Suprapubic skin (tissue), 4 donors: ENCODE data around the gene GFM1. TPM values are rescaled to one million over a fixed set of nuclear protein-coding genes. Genes with fewer than 3 reads are reported as not detected.

Experiments used
- DNase-seq, 2 donors: peaks; one replicate each; pipeline ENCODE4 v3.0.0-alpha.2; 2019; ENCODE audit warnings: low spot score in 2 of 2
- H3K27ac ChIP-seq: fragments of 200-600 bp; sonication (generic); one replicate; pipeline ENCODE4 v1.5.1; 2019
- H3K27me3 ChIP-seq: fragments of 200-600 bp; sonication (generic); one replicate; pipeline ENCODE4 v1.5.1; 2019
- H3K36me3 ChIP-seq: fragments of 200-600 bp; sonication (generic); one replicate; pipeline ENCODE4 v1.5.1; 2019
- H3K4me1 ChIP-seq: fragments of 200-600 bp; sonication (generic); one replicate; pipeline ENCODE4 v1.5.1; 2019
- H3K4me3 ChIP-seq: fragments of 200-600 bp; sonication (generic); one replicate; pipeline ENCODE4 v1.5.1; 2019; ENCODE audit warnings: mild to moderate bottlenecking
- H3K9me3 ChIP-seq: fragments of 200-600 bp; sonication (generic); one replicate; pipeline ENCODE4 v1.5.1; 2019
- EP300 ChIP-seq: sonication (generic); formaldehyde crosslinking; IDR thresholded peaks from one replicate; pipeline ENCODE4 v1.6.1; 2017; ENCODE audit warnings: antibody characterized with exemption
- POLR2A ChIP-seq, 2 donors: fragments of 450-650 bp; IDR thresholded peaks; one replicate each; pipeline ENCODE4 v1.6.1; 2017; ENCODE audit warnings: antibody characterized with exemption in 2 of 2, mild to moderate bottlenecking in 2 of 2, moderate library complexity in 2 of 2
- POLR2AphosphoS5 ChIP-seq, 3 donors: sonication (generic); formaldehyde crosslinking; IDR thresholded peaks; one replicate each; pipeline ENCODE4 v1.6.1; 2017; ENCODE audit warnings: antibody characterized with exemption in 3 of 3
- WGBS: methylation state at CpG from one replicate; pipeline ENCODE4 v1.1.5; 2018; 5-methylcytosine and 5-hydroxymethylcytosine counted together
- total RNA-seq, 4 donors: library from RNA; depleted of rRNA; stranded (reverse); fragments of >200 nt; gene quantifications; one replicate each; pipeline ENCODE4 v1.1.0, GENCODE V29; 2016
- TF ChIP-seq, protein P1 (sequence below), 2 donors: fragments of 200-600 bp in 1 of 2; fragments of 450-650 bp in 1 of 2; sonication (generic) in 1 of 2; IDR thresholded peaks; one replicate each; pipeline ENCODE4 v1.5.1; 2016 to 2019; ENCODE audit warnings: antibody characterized with exemption in 2 of 2, mild to moderate bottlenecking in 1 of 2, moderate library complexity in 1 of 2

Gene GFM1
- total RNA-seq, 4 donors from 2014 or later, result 33.5 to 47.6 (median 41.3) TPM

DNA sequence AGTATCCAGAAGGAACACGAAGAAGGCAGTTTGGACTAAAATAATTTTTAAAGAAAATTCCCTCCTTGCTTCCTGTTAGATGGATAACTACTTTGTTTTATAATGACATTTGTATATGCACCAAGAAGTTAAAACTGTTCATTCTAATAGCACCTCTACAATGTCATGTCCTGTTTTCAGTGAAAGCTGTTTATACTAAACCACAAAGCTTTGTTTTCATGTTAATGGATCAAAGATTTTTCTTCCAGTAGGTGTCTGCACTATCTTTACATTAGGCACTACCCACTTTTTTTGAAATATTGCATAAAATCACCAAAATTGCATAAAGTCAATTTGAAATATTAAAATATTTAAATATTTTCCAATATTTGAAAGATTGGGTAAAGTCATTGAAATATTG is 77.8 kb downstream of the GFM1 start:
- H3K9me3 ChIP-seq, result no peaks in the 10 kb centered on the region
- H3K4me3 ChIP-seq, result no peak overlapping the region
- H3K27ac ChIP-seq, result no peak overlapping the region
- no peaks in the 10 kb centered on the region for H3K27me3 ChIP-seq
- peaks cover 20% of the 10 kb centered on the region for H3K4me1 ChIP-seq
- no peak for TF ChIP-seq EP300
- TF ChIP-seq, protein P1, sequence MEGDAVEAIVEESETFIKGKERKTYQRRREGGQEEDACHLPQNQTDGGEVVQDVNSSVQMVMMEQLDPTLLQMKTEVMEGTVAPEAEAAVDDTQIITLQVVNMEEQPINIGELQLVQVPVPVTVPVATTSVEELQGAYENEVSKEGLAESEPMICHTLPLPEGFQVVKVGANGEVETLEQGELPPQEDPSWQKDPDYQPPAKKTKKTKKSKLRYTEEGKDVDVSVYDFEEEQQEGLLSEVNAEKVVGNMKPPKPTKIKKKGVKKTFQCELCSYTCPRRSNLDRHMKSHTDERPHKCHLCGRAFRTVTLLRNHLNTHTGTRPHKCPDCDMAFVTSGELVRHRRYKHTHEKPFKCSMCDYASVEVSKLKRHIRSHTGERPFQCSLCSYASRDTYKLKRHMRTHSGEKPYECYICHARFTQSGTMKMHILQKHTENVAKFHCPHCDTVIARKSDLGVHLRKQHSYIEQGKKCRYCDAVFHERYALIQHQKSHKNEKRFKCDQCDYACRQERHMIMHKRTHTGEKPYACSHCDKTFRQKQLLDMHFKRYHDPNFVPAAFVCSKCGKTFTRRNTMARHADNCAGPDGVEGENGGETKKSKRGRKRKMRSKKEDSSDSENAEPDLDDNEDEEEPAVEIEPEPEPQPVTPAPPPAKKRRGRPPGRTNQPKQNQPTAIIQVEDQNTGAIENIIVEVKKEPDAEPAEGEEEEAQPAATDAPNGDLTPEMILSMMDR (IDR thresholded peaks at IDR 0.05), result no peak
- TF ChIP-seq POLR2AphosphoS5 (IDR thresholded peaks at IDR 0.05), result no peak
- no peak for TF ChIP-seq POLR2A (IDR thresholded peaks at IDR 0.05)
- DNase-seq, result no peak
- no peaks in the 10 kb centered on the region for H3K36me3 ChIP-seq
- 100% methylated on average over 1 of the region's 1 CpG for WGBS

DNA sequence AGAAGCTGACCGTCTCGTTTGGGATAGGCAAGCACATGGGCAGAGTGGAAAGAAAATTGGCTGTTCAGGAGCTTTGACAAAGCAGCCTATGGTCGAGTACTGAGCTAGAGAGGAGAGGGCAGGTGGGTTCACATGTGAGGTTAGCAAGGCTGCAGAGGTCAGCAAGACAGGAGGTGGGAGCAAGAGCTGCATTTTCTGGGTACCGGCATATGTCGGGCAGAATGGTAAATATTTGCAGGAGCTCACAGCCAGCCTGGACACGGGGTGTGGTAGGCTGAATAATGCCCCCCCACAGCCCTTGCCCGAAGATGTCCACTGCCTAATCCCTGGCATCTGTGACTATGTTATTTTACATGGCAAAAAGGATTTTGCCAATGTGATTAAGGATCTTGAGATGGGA is 79.7 kb downstream of the GFM1 start:
- Histone ChIP-seq H3K36me3 (no peaks in the 10 kb centered on the region), H3K27ac (no peak overlapping the region), H3K4me3 (no peak overlapping the region), H3K9me3 (no peaks in the 10 kb centered on the region), H3K27me3 (no peaks in the 10 kb centered on the region), H3K4me1 (peaks cover 29% of the 10 kb centered on the region)
- no peak for TF ChIP-seq POLR2AphosphoS5 (IDR thresholded peaks at IDR 0.05)
- no peak for TF ChIP-seq EP300
- no peak for TF ChIP-seq POLR2A (IDR thresholded peaks at IDR 0.05)
- no peak for DNase-seq
- 94% methylated on average over 7 of the region's 7 CpGs for WGBS

DNA sequence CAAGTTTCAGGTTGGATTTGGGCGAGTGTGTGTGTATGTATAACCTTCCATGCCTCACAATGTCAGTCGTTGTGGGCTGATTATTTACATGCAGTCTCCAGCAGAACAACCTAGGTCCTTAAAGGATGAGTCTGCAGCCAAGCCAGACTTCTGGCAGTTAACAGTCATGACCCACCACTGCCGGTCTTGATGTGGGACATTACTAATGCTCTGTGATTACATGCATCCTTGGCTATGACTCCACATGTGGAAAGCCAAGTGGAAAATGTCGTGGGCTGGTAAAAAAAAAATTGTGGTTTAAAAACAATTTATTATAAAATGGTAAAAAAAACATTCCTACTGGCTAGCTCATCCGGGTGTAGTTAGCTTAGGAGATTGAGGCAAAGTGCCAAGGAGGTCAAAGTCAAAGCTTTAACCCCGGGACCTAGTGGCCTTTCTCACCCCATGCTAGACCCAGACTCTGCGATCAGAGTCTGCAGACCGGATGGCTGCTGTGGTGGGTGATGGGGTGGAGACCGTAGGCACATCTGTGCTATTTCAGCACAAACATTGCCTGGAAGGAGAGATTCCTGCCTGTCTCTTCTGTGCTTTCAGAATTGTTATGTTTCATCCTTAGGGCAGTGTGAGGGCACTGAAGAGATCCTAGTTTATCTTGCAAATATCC is 81.2 kb downstream of the GFM1 start:
- no peak overlapping the region for H3K4me3 ChIP-seq
- no peaks in the 10 kb centered on the region for H3K36me3 ChIP-seq
- DNase-seq, result no peak
- 28% methylated on average over 9 of the region's 9 CpGs for WGBS
- TF ChIP-seq POLR2AphosphoS5 (IDR thresholded peaks at IDR 0.05), result no peak
- TF ChIP-seq POLR2A (IDR thresholded peaks at IDR 0.05), result no peak
- TF ChIP-seq, protein P1 (IDR thresholded peaks at IDR 0.05), result no peak
- no peak for TF ChIP-seq EP300
- peaks cover 29% of the 10 kb centered on the region for H3K4me1 ChIP-seq
- H3K27ac ChIP-seq, result peak overlapping the region; percentile 2
- H3K27me3 ChIP-seq, result no peaks in the 10 kb centered on the region
- H3K9me3 ChIP-seq, result no peaks in the 10 kb centered on the region

DNA sequence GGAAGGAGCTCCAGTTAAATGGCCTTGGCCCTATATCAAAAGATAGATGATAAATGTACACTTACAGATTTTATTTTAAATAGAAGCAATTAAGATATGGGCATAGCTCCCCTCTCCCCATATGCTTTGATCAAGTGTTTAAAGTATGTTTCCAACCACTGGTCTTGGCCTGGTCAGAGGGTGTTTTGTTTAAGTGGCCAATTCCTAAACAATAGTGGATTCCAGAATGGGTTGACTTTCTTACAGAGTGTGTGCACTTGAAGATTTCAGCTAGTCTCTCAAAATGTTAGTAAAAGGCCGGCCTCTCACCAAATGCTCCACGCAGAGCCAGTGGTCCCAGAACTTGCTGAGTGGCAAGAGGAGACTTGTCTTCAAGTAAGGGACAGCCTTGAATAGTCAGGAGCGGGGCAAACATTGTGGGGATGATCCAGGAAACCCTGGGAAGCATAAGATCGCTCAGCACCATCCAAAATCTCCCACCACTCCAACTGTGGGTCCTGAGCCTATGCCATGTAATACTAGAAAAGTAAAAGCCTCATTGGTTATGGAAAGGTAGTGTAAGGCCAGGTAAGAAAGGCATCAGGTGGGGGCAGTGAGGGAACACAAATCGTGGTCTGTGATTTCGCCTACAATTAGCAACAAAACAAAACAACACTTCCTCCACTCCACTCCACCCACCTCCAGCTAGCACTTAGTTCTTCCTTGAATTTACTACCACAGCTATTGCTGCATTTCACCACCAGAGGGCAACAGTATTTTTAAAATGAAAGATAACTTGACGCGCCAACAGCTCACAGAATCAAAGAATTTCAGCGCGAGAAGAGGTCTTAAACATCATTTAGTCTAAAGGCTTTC is 83.1 kb downstream of the GFM1 start:
- H3K9me3 ChIP-seq, result no peaks in the 10 kb centered on the region
- 31% methylated on average over 10 of the region's 10 CpGs for WGBS
- H3K4me3 ChIP-seq, result no peak overlapping the region
- H3K27ac ChIP-seq, result no peak overlapping the region
- no peak for TF ChIP-seq POLR2A (IDR thresholded peaks at IDR 0.05)
- TF ChIP-seq, protein P1 (IDR thresholded peaks at IDR 0.05), result peak; percentile 70 to 82
- DNase-seq, result no peak
- no peaks in the 10 kb centered on the region for H3K27me3 ChIP-seq
- H3K4me1 ChIP-seq, result peaks cover 39% of the 10 kb centered on the region
- H3K36me3 ChIP-seq, result no peaks in the 10 kb centered on the region

DNA sequence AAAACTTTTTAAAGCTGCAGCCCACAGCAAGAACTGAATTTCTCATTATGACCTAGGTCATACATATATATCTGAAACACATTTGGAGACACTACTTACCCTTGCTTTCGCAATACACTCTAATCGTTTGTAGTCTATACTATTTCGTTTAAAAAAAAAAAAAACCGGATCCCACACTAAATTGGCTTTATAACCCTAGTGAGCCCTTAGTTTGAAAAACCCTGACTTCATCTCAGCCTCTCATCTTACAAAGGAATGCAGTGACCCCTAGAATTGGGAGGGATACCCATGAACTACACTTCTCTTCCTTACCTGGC is 83.7 kb downstream of the GFM1 start:
- no peak for DNase-seq
- H3K27ac ChIP-seq, result no peak overlapping the region
- no peaks in the 10 kb centered on the region for H3K27me3 ChIP-seq
- TF ChIP-seq EP300, result no peak
- TF ChIP-seq POLR2AphosphoS5 (IDR thresholded peaks at IDR 0.05), result no peak
- TF ChIP-seq, protein P1 (IDR thresholded peaks at IDR 0.05), result no peak
- TF ChIP-seq POLR2A (IDR thresholded peaks at IDR 0.05), result no peak
- no peak overlapping the region for H3K4me3 ChIP-seq
- H3K4me1 ChIP-seq, result peaks cover 45% of the 10 kb centered on the region
- H3K36me3 ChIP-seq, result no peaks in the 10 kb centered on the region
- 38% methylated on average over 4 of the region's 4 CpGs for WGBS
- no peaks in the 10 kb centered on the region for H3K9me3 ChIP-seq
